C4-2B (cell line): ENCODE data around the gene TLE3.

Experiments used
- CTCF ChIP-seq: fragments of 450-650 bp; conservative IDR thresholded peaks from 2 replicates; pipeline ENCODE4 v1.5.1; 2017; ENCODE audit warnings: mild to moderate bottlenecking
- ZFX ChIP-seq: fragments of 450-650 bp; IDR thresholded peaks from 2 replicates; pipeline ENCODE4 v1.6.1; 2017

DNA sequence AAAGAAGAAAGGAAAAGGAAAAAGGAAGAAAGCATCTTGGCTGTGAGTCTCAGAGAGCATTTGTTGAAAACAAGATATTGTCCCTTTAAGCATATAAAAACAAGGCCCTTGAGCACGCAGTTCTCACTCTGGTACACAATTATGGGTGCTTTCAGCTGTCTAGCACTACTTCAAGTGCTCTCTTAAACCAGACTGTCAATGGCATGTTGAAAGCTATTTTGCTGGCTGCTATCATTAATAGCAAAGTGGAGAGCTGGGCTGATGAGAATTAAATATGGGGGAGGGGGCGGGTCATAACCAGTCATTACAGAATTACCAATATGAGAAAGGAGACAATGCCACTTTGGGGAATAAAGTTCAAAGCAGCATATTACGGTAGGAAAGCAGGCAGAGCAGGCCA is 9.3 kb downstream of the TLE3 start:
- TF ChIP-seq CTCF, result no peak
- TF ChIP-seq ZFX, result no peak
